BJ (cell line): ENCODE data around the gene NFKBIB. TPM values are rescaled to one million over a fixed set of nuclear protein-coding genes. Genes with fewer than 3 reads are reported as not detected.
"Not testable (repeated sequence)": the region's sequence is repeated elsewhere in the genome, so short reads cannot be mapped to it uniquely, and the experiment has no call there.

Source experiments
- CTCF ChIA-PET: fragments of 350-600 bp; formaldehyde crosslinking; extraction: SDS; loops from one replicate; lab custom pipeline; 2021; ENCODE audit warnings: antibody characterized with exemption, inconsistent platforms; lab: Yijun Ruan, JAX
- POLR2A ChIA-PET: fragments of 300-600 bp; sonication (Branson Sonifier 250); formaldehyde crosslinking; extraction: SDS; loops from one replicate; lab custom pipeline; 2021; ENCODE audit warnings: antibody characterized with exemption; lab: Charles Lee
- DNase-seq: peaks from one replicate; pipeline ENCODE4 v3.0.0-alpha.2; 2011; ENCODE audit warnings: low read depth
- H3K27me3 ChIP-seq: 2 replicates; pipeline ENCODE4 v1.6.0; 2011; ENCODE audit warnings: low read length; ENCODE audit not compliant: control insufficient read depth, insufficient read depth
- H3K36me3 ChIP-seq: 2 replicates; pipeline ENCODE4 v1.5.1; 2011; ENCODE audit warnings: low read length; ENCODE audit not compliant: control insufficient read depth, insufficient read depth
- H3K4me3 ChIP-seq: 2 replicates; pipeline ENCODE4 v1.5.1; 2011; ENCODE audit warnings: low read depth, mild to moderate bottlenecking, control low read depth, low read length
- CTCF ChIP-seq: IDR thresholded peaks from 2 replicates; pipeline ENCODE4 v1.5.1; 2011; ENCODE audit warnings: low read depth, mild to moderate bottlenecking, control low read depth, inconsistent platforms, low read length, moderate library complexity; ENCODE audit not compliant: insufficient read depth
- polyA plus RNA-seq: library from polyadenylated mRNA; depleted of rRNA; stranded (reverse); fragments of >200 nt; gene quantifications from 2 replicates; pipeline ENCODE4 v1.2.3, GENCODE V29; 2011

The NFKBIB gene
- polyA plus RNA-seq, 1 experiment, result 20.6 TPM

GRCh38 chr19:38869160-38869835 lies 30.5 kb upstream of the NFKBIB start:
- Histone ChIP-seq H3K36me3 (no peaks in the 10 kb centered on the region), H3K4me3 (peak overlapping the region; percentile 37), H3K27me3 (no peaks in the 10 kb centered on the region)
- DNase-seq, result no peak
- POLR2A ChIA-PET, result no interaction called here
- no peak for TF ChIP-seq CTCF
- CTCF ChIA-PET, result interaction anchor here (0.7 to 3.3 kb wide), 17 partner anchors 9 to 467 kb away, joined by 3 to 29 read pairs (median 4); partner anchors contain the start of genes ACTN4, FAM98C, NFKBIB and RINL

GRCh38 chr19:38869836-38870607 lies 29.7 kb upstream of the NFKBIB start:
- ChIA-PET CTCF (interaction anchor here (0.6 to 3.3 kb wide), 17 partner anchors 10 to 467 kb away, joined by 3 to 29 read pairs (median 5); partner anchors contain the start of genes ACTN4, FAM98C, NFKBIB and RINL), POLR2A (no interaction called here)
- Histone ChIP-seq H3K27me3 (no peaks in the 10 kb centered on the region), H3K4me3 (peak overlapping the region; percentile 37), H3K36me3 (no peaks in the 10 kb centered on the region)
- no peak for DNase-seq
- TF ChIP-seq CTCF, result peak; percentile 86

- no peak for DNase-seq
- Histone ChIP-seq H3K36me3 (no peaks in the 10 kb centered on the region), H3K4me3 (no peak overlapping the region), H3K27me3 (no peaks in the 10 kb centered on the region)
- no peak for TF ChIP-seq CTCF
- ChIA-PET CTCF (interaction anchor here (0.6 to 3.3 kb wide), 12 partner anchors 10 to 391 kb away, joined by 3 to 29 read pairs (median 5); partner anchors contain the start of genes MRPS12, RINL and SARS2), POLR2A (interaction anchor here (0.6 kb wide), 1 partner anchor 226 kb away, joined by 8 read pairs; no protein-coding TSS in a partner anchor)
Measured at GRCh38 chr19:38870612-38871011, 29.2 kb upstream of the NFKBIB start.

GRCh38 chr19:38873400-38873799 lies 26.4 kb upstream of the NFKBIB start:
- CTCF ChIA-PET, result interaction anchor here (0.6 to 1.6 kb wide), 3 partner anchors 9 to 237 kb away, joined by 4 to 7 read pairs (median 5); no protein-coding TSS in a partner anchor
- H3K36me3 ChIP-seq, H3K4me3 ChIP-seq, POLR2A ChIA-PET, H3K27me3 ChIP-seq, DNase-seq: not testable (repeated sequence)

- POLR2A ChIA-PET, result no interaction called here
- no peak for TF ChIP-seq CTCF
Measured at GRCh38 chr19:38875656-38876395, 23.9 kb upstream of the NFKBIB start.

More at GRCh38 chr19:38875656-38876395, 23.9 kb upstream of the NFKBIB start:
- CTCF ChIA-PET, result interaction anchor here (0.9 kb wide), 1 partner anchor 106 kb away, joined by 3 read pairs; no protein-coding TSS in a partner anchor
- Histone ChIP-seq H3K36me3 (peaks cover 2% of the 10 kb centered on the region; the same call in 1 of the 2 replicates), H3K4me3 (no peak overlapping the region), H3K27me3 (no peaks in the 10 kb centered on the region)
- no peak for DNase-seq
